ENCODE data around the gene ZDHHC14.
"Not testable (repeated sequence)": the region's sequence is repeated elsewhere in the genome, so short reads cannot be mapped to it uniquely, and the experiment has no call there.

Gene ZDHHC14

DNA sequence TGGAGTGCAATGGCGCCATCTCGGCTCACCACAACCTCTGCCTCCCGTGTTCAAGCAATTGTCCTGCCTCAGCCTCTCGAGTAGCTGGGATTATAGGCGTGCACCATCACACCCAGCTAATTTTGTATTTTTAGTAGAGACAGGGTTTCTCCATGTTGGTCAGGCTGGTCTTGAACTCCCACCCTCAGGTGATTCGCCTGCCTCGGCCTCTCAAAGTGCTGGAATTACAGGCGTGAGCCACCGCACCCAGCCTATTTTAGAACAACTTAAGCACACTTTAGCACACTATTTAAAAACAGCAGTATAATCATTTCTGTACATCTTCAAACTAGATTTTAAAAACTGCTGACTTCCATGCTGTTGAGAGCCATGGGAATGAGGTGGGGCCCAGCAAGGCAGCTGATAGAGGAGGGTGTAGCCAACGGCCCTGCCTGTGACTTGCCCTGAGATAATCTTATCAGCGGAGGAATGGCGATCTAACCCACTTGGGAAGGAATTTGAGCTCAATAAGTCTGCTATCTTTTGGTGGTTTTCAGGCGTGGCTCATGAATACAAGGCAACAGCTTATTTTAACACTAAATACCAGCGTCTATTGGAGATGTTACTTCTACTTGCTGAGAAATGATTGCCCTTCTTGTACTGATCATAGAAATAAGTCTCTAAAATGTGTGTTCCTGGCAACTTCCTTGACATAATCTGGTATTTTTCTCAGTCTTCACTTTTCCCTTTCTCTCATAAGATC lies 12.1 kb downstream of the ZDHHC14 start:
- Histone ChIP-seq H3K27me3 (ENCODE audit: control insufficient read depth in 3 of 3, insufficient read depth in 3 of 3, low read depth in 1 of 3, low read length in 3 of 3) (no peaks in the 10 kb centered on the region), H3K9me3 (replicated peaks in 1 of 2; ENCODE audit: control insufficient read depth in 2 of 2, insufficient read depth in 1 of 2, low read depth in 1 of 2, low read length in 2 of 2) (peaks cover 9 to 18% of the 10 kb centered on the region in 2 donors), H3K4me2 (ENCODE audit: insufficient read depth, low read length, poor library complexity, severe bottlenecking) (no peak overlapping the region), H2AK5ac (ENCODE audit: low read depth, low read length) (no peak overlapping the region), H3K23ac (ENCODE audit: low read depth, low read length, poor library complexity) (no peak overlapping the region), H3K4me3 (ENCODE audit: low read length in 2 of 2) (no peak overlapping the region), H4K8ac (ENCODE audit: low read depth, low read length) (no peak overlapping the region), H3K14ac (ENCODE audit: low read length) (no peak overlapping the region), H2BK120ac (ENCODE audit: low read depth, low read length) (no peak overlapping the region), H3K18ac (ENCODE audit: low read length) (no peak overlapping the region), H2BK15ac (ENCODE audit: low read length) (no peak overlapping the region), H2AFZ (ENCODE audit: low read length) (no peak overlapping the region), H3K27ac (replicated peaks; ENCODE audit: low read length) (no peak overlapping the region), H3K4me1 (ENCODE audit: control insufficient read depth in 2 of 2, insufficient read depth in 1 of 2, low read depth in 1 of 2, low read length in 2 of 2) (no peaks in the 10 kb centered on the region), H2BK12ac (ENCODE audit: low read length) (no peak overlapping the region), H3K36me3 (replicated peaks in 1 of 2; ENCODE audit: control insufficient read depth in 2 of 2, insufficient read depth in 2 of 2, low read length in 2 of 2) (no peaks in the 10 kb centered on the region), H3K79me1 (ENCODE audit: low read depth, low read length) (peaks cover 4% of the 10 kb centered on the region), H3K9ac (ENCODE audit: low read depth, low read length, poor library complexity) (no peak overlapping the region), H4K91ac (ENCODE audit: low read depth, low read length, poor library complexity) (no peak overlapping the region), H3K4ac (ENCODE audit: low read length) (no peak overlapping the region), H2BK5ac (ENCODE audit: low read length) (no peak overlapping the region)
- WGBS, 2 donors (ENCODE audit: extremely low coverage in 2 of 2, insufficient read length in 2 of 2, insufficient replicate concordance in 1 of 2) = no CpG with 5 or more reads among the region's 14 CpGs
- DNase-seq (ENCODE audit: low spot score) = no peak

DNA sequence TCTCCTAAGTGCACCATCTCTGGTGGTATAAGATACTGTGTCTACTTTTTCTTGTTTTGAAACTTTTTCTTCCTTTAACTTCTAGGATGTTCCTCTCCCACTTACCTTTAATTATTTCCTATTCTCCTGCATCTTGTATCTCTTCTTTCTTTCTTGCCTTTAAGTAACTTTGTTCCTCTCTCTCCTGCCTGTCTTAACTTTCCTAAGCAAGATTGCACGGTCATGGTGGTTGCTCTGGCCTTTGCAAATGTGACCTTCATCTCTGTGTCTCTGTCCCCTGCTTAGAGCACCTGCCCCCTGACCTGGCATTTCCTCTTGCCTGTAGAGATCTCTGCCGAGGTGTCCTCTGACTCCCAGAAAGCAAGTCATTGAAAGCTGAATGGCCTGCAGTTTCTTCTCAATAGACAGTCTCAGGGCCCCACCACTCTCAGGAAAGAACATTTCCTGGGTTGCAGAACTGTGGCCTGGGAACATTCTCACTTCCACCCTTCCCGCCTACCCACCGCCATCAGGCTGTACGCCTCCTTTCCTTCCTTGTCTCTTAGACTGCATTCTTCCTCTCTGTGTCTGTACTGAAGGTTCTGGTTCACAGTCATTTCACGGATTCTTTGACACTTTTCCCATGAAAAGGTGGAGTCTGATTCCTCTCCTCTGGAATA lies 12.8 kb downstream of the ZDHHC14 start:
- Histone ChIP-seq H3K36me3 (replicated peaks in 1 of 2; ENCODE audit: control insufficient read depth in 2 of 2, insufficient read depth in 2 of 2, low read length in 2 of 2) (no peaks in the 10 kb centered on the region), H3K18ac (ENCODE audit: low read length) (no peak overlapping the region), H3K23ac (ENCODE audit: low read depth, low read length, poor library complexity) (no peak overlapping the region), H3K27me3 (ENCODE audit: control insufficient read depth in 3 of 3, insufficient read depth in 3 of 3, low read depth in 1 of 3, low read length in 3 of 3) (no peaks in the 10 kb centered on the region), H3K4me1 (ENCODE audit: control insufficient read depth in 2 of 2, insufficient read depth in 1 of 2, low read depth in 1 of 2, low read length in 2 of 2) (no peaks in the 10 kb centered on the region), H3K4me3 (ENCODE audit: low read length in 2 of 2) (no peak overlapping the region), H2BK5ac (ENCODE audit: low read length) (no peak overlapping the region), H2AK5ac (ENCODE audit: low read depth, low read length) (no peak overlapping the region), H3K4me2 (ENCODE audit: insufficient read depth, low read length, poor library complexity, severe bottlenecking) (no peak overlapping the region), H2BK120ac (ENCODE audit: low read depth, low read length) (no peak overlapping the region), H3K9ac (ENCODE audit: low read depth, low read length, poor library complexity) (no peak overlapping the region), H3K14ac (ENCODE audit: low read length) (no peak overlapping the region), H3K9me3 (replicated peaks in 1 of 2; ENCODE audit: control insufficient read depth in 2 of 2, insufficient read depth in 1 of 2, low read depth in 1 of 2, low read length in 2 of 2) (peaks cover 9 to 18% of the 10 kb centered on the region in 2 donors), H4K8ac (ENCODE audit: low read depth, low read length) (no peak overlapping the region), H3K27ac (replicated peaks; ENCODE audit: low read length) (no peak overlapping the region), H2AFZ (ENCODE audit: low read length) (no peak overlapping the region), H3K4ac (ENCODE audit: low read length) (no peak overlapping the region), H2BK12ac (ENCODE audit: low read length) (no peak overlapping the region), H3K79me1 (ENCODE audit: low read depth, low read length) (peaks cover 7% of the 10 kb centered on the region), H4K91ac (ENCODE audit: low read depth, low read length, poor library complexity) (no peak overlapping the region), H2BK15ac (ENCODE audit: low read length) (no peak overlapping the region)
- WGBS, 2 donors (ENCODE audit: extremely low coverage in 2 of 2, insufficient read length in 2 of 2, insufficient replicate concordance in 1 of 2) = no CpG with 5 or more reads among the region's 6 CpGs
- no peak for DNase-seq (ENCODE audit: low spot score)

DNA sequence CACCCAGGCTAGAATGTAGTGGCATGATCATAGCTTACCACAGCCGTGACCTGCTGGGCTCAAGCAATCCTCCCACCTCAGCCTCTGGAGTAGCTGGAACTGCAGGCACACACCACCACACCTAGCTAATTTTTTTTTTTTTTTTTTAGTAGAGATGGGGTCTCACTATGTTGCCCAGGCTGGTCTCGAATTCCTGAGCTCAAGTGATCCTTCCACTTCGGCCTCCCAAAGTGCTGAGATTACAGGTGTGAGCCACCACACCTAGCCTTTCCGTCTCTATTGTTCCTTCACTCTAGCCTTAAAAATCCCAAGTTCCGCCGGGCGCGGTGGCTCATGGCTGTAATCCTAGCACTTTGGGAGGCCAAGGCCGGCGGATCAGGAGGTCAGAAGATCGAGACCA lies 14.2 kb downstream of the ZDHHC14 start:
- H3K23ac ChIP-seq (ENCODE audit: low read depth, low read length, poor library complexity); H2BK5ac ChIP-seq (ENCODE audit: low read length); H2AK5ac ChIP-seq (ENCODE audit: low read depth, low read length); DNase-seq (ENCODE audit: low spot score); H3K27ac ChIP-seq (replicated peaks; ENCODE audit: low read length); H2AFZ ChIP-seq (ENCODE audit: low read length); H3K4ac ChIP-seq (ENCODE audit: low read length); H3K4me2 ChIP-seq (ENCODE audit: insufficient read depth, low read length, poor library complexity, severe bottlenecking); H3K27me3 ChIP-seq (ENCODE audit: control insufficient read depth in 3 of 3, insufficient read depth in 3 of 3, low read depth in 1 of 3, low read length in 3 of 3); H3K18ac ChIP-seq (ENCODE audit: low read length); H2BK120ac ChIP-seq (ENCODE audit: low read depth, low read length); H3K36me3 ChIP-seq (replicated peaks in 1 of 2; ENCODE audit: control insufficient read depth in 2 of 2, insufficient read depth in 2 of 2, low read length in 2 of 2); H3K4me1 ChIP-seq (ENCODE audit: control insufficient read depth in 2 of 2, insufficient read depth in 1 of 2, low read depth in 1 of 2, low read length in 2 of 2); H3K9ac ChIP-seq (ENCODE audit: low read depth, low read length, poor library complexity); H2BK12ac ChIP-seq (ENCODE audit: low read length); H4K91ac ChIP-seq (ENCODE audit: low read depth, low read length, poor library complexity); H3K79me1 ChIP-seq (ENCODE audit: low read depth, low read length); H3K4me3 ChIP-seq (ENCODE audit: low read length in 2 of 2); H2BK15ac ChIP-seq (ENCODE audit: low read length); H4K8ac ChIP-seq (ENCODE audit: low read depth, low read length); H3K14ac ChIP-seq (ENCODE audit: low read length): not testable (repeated sequence)
- WGBS, 2 donors (ENCODE audit: extremely low coverage in 2 of 2, insufficient read length in 2 of 2, insufficient replicate concordance in 1 of 2) = no CpG with 5 or more reads among the region's 11 CpGs
- peaks cover 9 to 14% of the 10 kb centered on the region in 2 donors for H3K9me3 ChIP-seq (replicated peaks in 1 of 2; ENCODE audit: control insufficient read depth in 2 of 2, insufficient read depth in 1 of 2, low read depth in 1 of 2, low read length in 2 of 2)

DNA sequence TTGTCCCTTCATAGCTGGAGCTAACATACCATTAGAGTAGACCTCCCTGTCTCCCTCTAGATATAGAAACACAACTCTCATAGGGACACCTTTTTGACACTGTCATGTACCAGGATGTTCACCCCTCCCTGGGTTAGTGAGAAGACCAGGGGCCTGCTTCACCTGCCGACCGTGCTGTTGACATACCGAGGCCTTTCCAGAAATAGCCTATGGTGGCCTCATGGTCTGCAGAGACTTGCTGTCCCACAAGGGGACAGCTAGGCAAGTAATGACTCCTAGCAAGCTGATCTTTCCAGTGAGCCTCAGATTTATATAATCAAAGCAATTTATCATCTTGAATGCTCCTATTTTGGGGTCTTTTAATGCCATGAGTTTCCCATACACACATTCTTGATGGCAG lies 15.0 kb downstream of the ZDHHC14 start:
- Histone ChIP-seq H2BK12ac (ENCODE audit: low read length) (no peak overlapping the region), H2BK120ac (ENCODE audit: low read depth, low read length) (no peak overlapping the region), H3K4ac (ENCODE audit: low read length) (no peak overlapping the region), H3K79me1 (ENCODE audit: low read depth, low read length) (peaks cover 7% of the 10 kb centered on the region), H2BK15ac (ENCODE audit: low read length) (no peak overlapping the region), H4K8ac (ENCODE audit: low read depth, low read length) (no peak overlapping the region), H3K4me1 (ENCODE audit: control insufficient read depth in 2 of 2, insufficient read depth in 1 of 2, low read depth in 1 of 2, low read length in 2 of 2) (no peaks in the 10 kb centered on the region), H3K27me3 (ENCODE audit: control insufficient read depth in 3 of 3, insufficient read depth in 3 of 3, low read depth in 1 of 3, low read length in 3 of 3) (no peaks in the 10 kb centered on the region), H4K91ac (ENCODE audit: low read depth, low read length, poor library complexity) (no peak overlapping the region), H2AFZ (ENCODE audit: low read length) (no peak overlapping the region), H2AK5ac (ENCODE audit: low read depth, low read length) (no peak overlapping the region), H3K27ac (replicated peaks; ENCODE audit: low read length) (no peak overlapping the region), H3K23ac (ENCODE audit: low read depth, low read length, poor library complexity) (no peak overlapping the region), H3K14ac (ENCODE audit: low read length) (no peak overlapping the region), H3K36me3 (replicated peaks in 1 of 2; ENCODE audit: control insufficient read depth in 2 of 2, insufficient read depth in 2 of 2, low read length in 2 of 2) (no peaks in the 10 kb centered on the region), H2BK5ac (ENCODE audit: low read length) (no peak overlapping the region), H3K4me3 (ENCODE audit: low read length in 2 of 2) (no peak overlapping the region), H3K9me3 (replicated peaks in 1 of 2; ENCODE audit: control insufficient read depth in 2 of 2, insufficient read depth in 1 of 2, low read depth in 1 of 2, low read length in 2 of 2) (peaks cover 6 to 9% of the 10 kb centered on the region in 2 donors), H3K18ac (ENCODE audit: low read length) (no peak overlapping the region), H3K9ac (ENCODE audit: low read depth, low read length, poor library complexity) (no peak overlapping the region), H3K4me2 (ENCODE audit: insufficient read depth, low read length, poor library complexity, severe bottlenecking) (no peak overlapping the region)
- no peak for DNase-seq (ENCODE audit: low spot score)
- no CpG with 5 or more reads among the region's 3 CpGs for WGBS, 2 donors (ENCODE audit: extremely low coverage in 2 of 2, insufficient read length in 2 of 2, insufficient replicate concordance in 1 of 2)
